SK-N-SH treated with all-trans-retinoic acid at 6 μM for 48 hours (cell line): Measurements from ENCODE around the gene PDAP1.

ENCODE experiments used
- ATAC-seq: fragments of 200-7000 bp; cut with Tn5 transposase; 3 replicates; pipeline ENCODE4 v1.9.1; 2020; ENCODE audit warnings: mild to moderate bottlenecking, moderate library complexity
- ARNTL ChIP-seq: fragments of 450-650 bp; formaldehyde crosslinking; IDR thresholded peaks from 2 replicates; pipeline ENCODE4 v1.5.0; 2020; ENCODE audit warnings: low read depth, mild to moderate bottlenecking, moderate library complexity, borderline replicate concordance
- BACH2 ChIP-seq: fragments of 250-450 bp; sonication (Bioruptor Pico); IDR thresholded peaks from 2 replicates; pipeline ENCODE4 v1.9.0; 2021; ENCODE audit warnings: mild to moderate bottlenecking, borderline replicate concordance
- CREB5 ChIP-seq: fragments of 250-450 bp; sonication (Bioruptor Pico); IDR thresholded peaks from 2 replicates; pipeline ENCODE4 v1.5.1; 2020; ENCODE audit warnings: low read depth, mild to moderate bottlenecking, moderate library complexity
- CSDC2 ChIP-seq: fragments of 250-450 bp; sonication (Bioruptor Pico); IDR thresholded peaks from 2 replicates; pipeline ENCODE4 v1.5.0; 2020; ENCODE audit warnings: mild to moderate bottlenecking, moderate library complexity
- CSRNP3 ChIP-seq: fragments of 250-450 bp; sonication (Bioruptor Pico); IDR thresholded peaks from 2 replicates; pipeline ENCODE4 v1.5.1; 2021; ENCODE audit warnings: mild to moderate bottlenecking, moderate library complexity
- ESRRG ChIP-seq: fragments of 250-450 bp; sonication (Bioruptor Pico); IDR thresholded peaks from 2 replicates; pipeline ENCODE4 v1.6.1; 2021; ENCODE audit warnings: mild to moderate bottlenecking
- GLIS3 ChIP-seq: fragments of 250-450 bp; sonication (Bioruptor Pico); IDR thresholded peaks from 2 replicates; pipeline ENCODE4 v1.5.0; 2020; ENCODE audit warnings: mild to moderate bottlenecking, moderate library complexity
- ISL1 ChIP-seq: fragments of 250-450 bp; sonication (Bioruptor Pico); IDR thresholded peaks from 2 replicates; pipeline ENCODE4 v2.1.2; 2022; ENCODE audit warnings: mild to moderate bottlenecking, moderate library complexity
- OSR1 ChIP-seq: fragments of 250-450 bp; sonication (Bioruptor Pico); IDR thresholded peaks from 2 replicates; pipeline ENCODE4 v1.8.0; 2022; ENCODE audit warnings: moderate library complexity, mild to moderate bottlenecking, inconsistent platforms
- PATZ1 ChIP-seq: fragments of 250-450 bp; sonication (Bioruptor Pico); IDR thresholded peaks from 2 replicates; pipeline ENCODE4 v1.8.0; 2020; ENCODE audit warnings: mild to moderate bottlenecking, moderate library complexity, borderline replicate concordance
- PPARA ChIP-seq: fragments of 250-450 bp; sonication (Bioruptor Pico); IDR thresholded peaks from 2 replicates; pipeline ENCODE4 v1.5.0; 2020; ENCODE audit warnings: mild to moderate bottlenecking, borderline replicate concordance
- SNAI2 ChIP-seq: fragments of 250-450 bp; sonication (Bioruptor Pico); IDR thresholded peaks from 2 replicates; pipeline ENCODE4 v1.5.0; 2020; ENCODE audit warnings: mild to moderate bottlenecking, moderate library complexity
- TCF4 ChIP-seq: fragments of 250-450 bp; sonication (Bioruptor Pico); IDR thresholded peaks from 2 replicates; pipeline ENCODE4 v1.8.0; 2021; ENCODE audit warnings: mild to moderate bottlenecking, moderate library complexity, borderline replicate concordance
- TOX ChIP-seq: fragments of 250-450 bp; sonication (Bioruptor Pico); IDR thresholded peaks from 2 replicates; pipeline ENCODE4 v1.8.0; 2021; ENCODE audit warnings: mild to moderate bottlenecking, moderate library complexity, borderline replicate concordance
- TSHZ2 ChIP-seq: fragments of 250-450 bp; sonication (Bioruptor Pico); IDR thresholded peaks from 2 replicates; pipeline ENCODE4 v1.5.0; 2020; ENCODE audit warnings: mild to moderate bottlenecking, moderate library complexity
- ZC3H10 ChIP-seq: fragments of 250-450 bp; sonication (Bioruptor Pico); IDR thresholded peaks from 2 replicates; pipeline ENCODE4 v1.5.1; 2021; ENCODE audit warnings: mild to moderate bottlenecking, moderate library complexity
- ZFP3 ChIP-seq: fragments of 250-450 bp; sonication (Bioruptor Pico); IDR thresholded peaks from 2 replicates; pipeline ENCODE4 v1.5.0; 2020; ENCODE audit warnings: mild to moderate bottlenecking, moderate library complexity
- ZFP30 ChIP-seq: fragments of 450-650 bp; formaldehyde crosslinking; IDR thresholded peaks from 2 replicates; pipeline ENCODE4 v1.5.0; 2022; ENCODE audit warnings: mild to moderate bottlenecking, moderate library complexity
- ZNF565 ChIP-seq: fragments of 450-650 bp; formaldehyde crosslinking; conservative IDR thresholded peaks from 2 replicates; pipeline ENCODE4 v1.5.0; 2020; ENCODE audit warnings: low read depth, mild to moderate bottlenecking, moderate library complexity
- ZNF70 ChIP-seq: fragments of 450-650 bp; formaldehyde crosslinking; IDR thresholded peaks from 2 replicates; pipeline ENCODE4 v1.5.0; 2020; ENCODE audit warnings: mild to moderate bottlenecking, moderate library complexity
- ZNF8 ChIP-seq: fragments of 450-650 bp; formaldehyde crosslinking; IDR thresholded peaks from 2 replicates; pipeline ENCODE4 v1.5.0; 2020; ENCODE audit warnings: mild to moderate bottlenecking, moderate library complexity
- TF ChIP-seq, protein P1 (sequence below): fragments of 250-450 bp; sonication (Bioruptor Pico); IDR thresholded peaks from 2 replicates; pipeline ENCODE4 v1.8.0; 2021; ENCODE audit warnings: low read depth, mild to moderate bottlenecking, moderate library complexity, borderline replicate concordance

The PDAP1 gene

GRCh38 chr7:99384523-99384922, 23.9 kb downstream of the PDAP1 start:
- no peak for ATAC-seq
- no peak for TF ChIP-seq GLIS3 (CRISPR knock-in tag)

DNA sequence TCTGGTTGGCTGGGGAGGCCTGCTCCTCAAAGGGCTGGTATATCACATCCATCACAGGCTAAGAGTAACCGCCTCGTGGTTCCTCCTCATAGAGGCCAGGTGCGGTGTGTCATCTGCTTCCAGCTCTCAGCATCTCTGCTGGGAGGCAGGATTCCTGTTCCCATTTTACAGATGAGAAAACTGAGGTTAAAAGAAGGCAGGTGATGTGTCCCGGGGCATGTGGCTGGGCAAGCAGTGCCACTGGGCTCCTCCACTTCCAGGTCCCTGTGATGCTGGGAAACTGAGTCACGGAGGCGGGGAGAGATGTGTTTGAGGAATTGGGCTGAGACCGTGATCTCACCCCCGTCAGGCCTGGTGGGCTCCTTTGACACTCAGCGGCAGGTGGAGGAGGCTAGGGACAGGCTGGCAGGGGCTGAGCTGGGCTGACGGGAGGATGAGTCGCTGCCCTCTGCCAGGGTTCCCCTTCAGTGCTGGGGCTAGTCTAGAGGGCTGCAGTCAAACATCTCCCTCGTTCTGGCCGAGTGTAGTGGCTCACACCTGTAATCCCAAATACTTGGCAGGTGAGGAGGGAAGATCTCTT, 24.5 kb downstream of the PDAP1 start:
- TF ChIP-seq SNAI2 (CRISPR knock-in tag), result no peak
- no peak for TF ChIP-seq CSRNP3 (CRISPR knock-in tag)
- no peak for TF ChIP-seq ISL1
- TF ChIP-seq ZNF70 (CRISPR knock-in tag), result no peak
- TF ChIP-seq, protein P1, sequence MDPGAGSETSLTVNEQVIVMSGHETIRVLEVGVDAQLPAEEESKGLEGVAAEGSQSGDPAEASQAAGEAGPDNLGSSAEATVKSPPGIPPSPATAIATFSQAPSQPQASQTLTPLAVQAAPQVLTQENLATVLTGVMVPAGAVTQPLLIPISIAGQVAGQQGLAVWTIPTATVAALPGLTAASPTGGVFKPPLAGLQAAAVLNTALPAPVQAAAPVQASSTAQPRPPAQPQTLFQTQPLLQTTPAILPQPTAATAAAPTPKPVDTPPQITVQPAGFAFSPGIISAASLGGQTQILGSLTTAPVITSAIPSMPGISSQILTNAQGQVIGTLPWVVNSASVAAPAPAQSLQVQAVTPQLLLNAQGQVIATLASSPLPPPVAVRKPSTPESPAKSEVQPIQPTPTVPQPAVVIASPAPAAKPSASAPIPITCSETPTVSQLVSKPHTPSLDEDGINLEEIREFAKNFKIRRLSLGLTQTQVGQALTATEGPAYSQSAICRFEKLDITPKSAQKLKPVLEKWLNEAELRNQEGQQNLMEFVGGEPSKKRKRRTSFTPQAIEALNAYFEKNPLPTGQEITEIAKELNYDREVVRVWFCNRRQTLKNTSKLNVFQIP (CRISPR knock-in tag), result no peak
- no peak for TF ChIP-seq BACH2
- no peak for TF ChIP-seq TCF4
- no peak for TF ChIP-seq ZC3H10 (CRISPR knock-in tag)
- TF ChIP-seq TSHZ2, result no peak
- no peak for TF ChIP-seq ARNTL
- no peak for TF ChIP-seq CSDC2 (CRISPR knock-in tag)
- TF ChIP-seq ZFP3, result no peak
- TF ChIP-seq PPARA (CRISPR knock-in tag), result no peak
- no peak for TF ChIP-seq PATZ1
- TF ChIP-seq TOX (CRISPR knock-in tag), result no peak
- TF ChIP-seq ESRRG (CRISPR knock-in tag), result no peak
- TF ChIP-seq ZNF565 (CRISPR knock-in tag), result no peak
- no peak for TF ChIP-seq ZNF8 (CRISPR knock-in tag)
- no peak for TF ChIP-seq CREB5
- TF ChIP-seq GLIS3 (CRISPR knock-in tag), result no peak
- TF ChIP-seq, all 23 proteins: peak for 0
- no peak for ATAC-seq

DNA sequence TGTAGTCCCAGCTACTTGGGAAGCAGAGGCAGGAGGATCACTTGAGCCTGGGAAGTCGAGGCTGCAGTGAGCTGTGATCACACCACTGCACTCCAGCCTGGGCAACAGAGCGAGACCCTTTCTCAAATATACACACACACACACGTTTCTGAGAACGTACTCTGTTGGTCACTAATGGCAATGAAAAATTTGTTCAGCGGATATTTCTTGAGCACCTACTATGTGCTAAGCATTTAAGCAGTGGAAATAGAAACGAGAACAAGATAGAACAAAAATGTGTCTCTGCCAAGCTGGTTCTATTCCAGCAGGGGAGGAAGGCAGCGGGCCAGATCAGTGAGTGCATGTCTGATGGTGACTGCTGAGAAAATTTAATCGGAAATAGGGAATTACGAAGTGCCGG, 25.2 kb downstream of the PDAP1 start:
- no peak for ATAC-seq
- no peak for TF ChIP-seq CSDC2 (CRISPR knock-in tag)
- no peak for TF ChIP-seq ZFP3
- TF ChIP-seq ESRRG (CRISPR knock-in tag), result no peak
- no peak for TF ChIP-seq SNAI2 (CRISPR knock-in tag)
- no peak for TF ChIP-seq OSR1 (CRISPR knock-in tag)
- no peak for TF ChIP-seq ZNF565 (CRISPR knock-in tag)
- TF ChIP-seq ZC3H10 (CRISPR knock-in tag), result no peak
- no peak for TF ChIP-seq CREB5
- no peak for TF ChIP-seq ZNF8 (CRISPR knock-in tag)
- TF ChIP-seq ARNTL, result no peak
- TF ChIP-seq ZFP30, result no peak
- TF ChIP-seq PATZ1, result no peak
- TF ChIP-seq TOX (CRISPR knock-in tag), result no peak
- TF ChIP-seq, protein P1 (CRISPR knock-in tag), result no peak
- TF ChIP-seq ISL1, result no peak
